ENCODE measurements around the gene CXXC4.

DNA sequence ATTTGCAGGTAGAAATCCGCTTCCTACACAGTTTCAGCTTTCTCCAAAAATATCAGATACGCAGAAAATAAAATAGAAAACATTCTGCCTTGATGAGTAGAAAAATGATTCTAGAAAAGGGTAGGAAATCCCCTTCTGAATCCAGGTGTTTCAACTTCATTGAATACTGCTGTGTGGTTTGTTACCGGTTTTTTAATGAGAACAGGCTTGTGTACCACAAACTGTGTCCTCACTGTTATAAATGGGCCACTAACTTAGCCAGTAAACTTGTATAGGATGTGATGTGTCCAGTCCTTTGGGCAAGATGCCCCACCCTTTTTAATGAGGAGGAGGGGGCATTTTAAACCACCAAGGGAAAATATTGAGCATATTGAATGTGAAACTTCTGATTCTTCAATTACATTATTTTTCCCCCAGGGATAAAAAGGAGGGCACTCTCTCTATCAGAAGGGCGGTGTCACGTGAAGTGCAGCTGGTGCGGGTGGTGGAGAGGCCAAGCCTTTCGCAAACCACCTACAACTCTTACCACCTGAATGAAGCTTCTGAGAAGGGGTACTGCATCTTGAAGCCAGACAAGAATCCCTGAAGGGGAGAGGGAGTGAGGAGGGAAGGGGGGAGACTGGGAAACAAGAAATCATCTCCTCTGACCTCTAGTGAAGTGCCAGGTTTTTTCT, 4.5 kb downstream of the CXXC4 start:
- TF ChIP-seq CHD2 (IDR thresholded peaks at IDR 0.05; ENCODE audit: low read length, partially characterized antibody) = no peak
- TF ChIP-seq MAFK (IDR thresholded peaks at IDR 0.05; ENCODE audit: partially characterized antibody) = no peak
- TF ChIP-seq HDAC2 (IDR thresholded peaks at IDR 0.05) = no peak
- TF ChIP-seq CTCF (IDR thresholded peaks at IDR 0.05) = no peak
- no peak for TF ChIP-seq MAX (IDR thresholded peaks at IDR 0.05)
- TF ChIP-seq POLR2A (IDR thresholded peaks at IDR 0.05; ENCODE audit: low read length) = no peak
- TF ChIP-seq EHMT2 (IDR thresholded peaks at IDR 0.05; ENCODE audit: low read depth) = no peak
- TF ChIP-seq SREBF2 (IDR thresholded peaks at IDR 0.05) = no peak
- no peak for TF ChIP-seq MAZ (IDR thresholded peaks at IDR 0.05; ENCODE audit: borderline replicate concordance, low read depth, low read length)
- TF ChIP-seq, protein P1, sequence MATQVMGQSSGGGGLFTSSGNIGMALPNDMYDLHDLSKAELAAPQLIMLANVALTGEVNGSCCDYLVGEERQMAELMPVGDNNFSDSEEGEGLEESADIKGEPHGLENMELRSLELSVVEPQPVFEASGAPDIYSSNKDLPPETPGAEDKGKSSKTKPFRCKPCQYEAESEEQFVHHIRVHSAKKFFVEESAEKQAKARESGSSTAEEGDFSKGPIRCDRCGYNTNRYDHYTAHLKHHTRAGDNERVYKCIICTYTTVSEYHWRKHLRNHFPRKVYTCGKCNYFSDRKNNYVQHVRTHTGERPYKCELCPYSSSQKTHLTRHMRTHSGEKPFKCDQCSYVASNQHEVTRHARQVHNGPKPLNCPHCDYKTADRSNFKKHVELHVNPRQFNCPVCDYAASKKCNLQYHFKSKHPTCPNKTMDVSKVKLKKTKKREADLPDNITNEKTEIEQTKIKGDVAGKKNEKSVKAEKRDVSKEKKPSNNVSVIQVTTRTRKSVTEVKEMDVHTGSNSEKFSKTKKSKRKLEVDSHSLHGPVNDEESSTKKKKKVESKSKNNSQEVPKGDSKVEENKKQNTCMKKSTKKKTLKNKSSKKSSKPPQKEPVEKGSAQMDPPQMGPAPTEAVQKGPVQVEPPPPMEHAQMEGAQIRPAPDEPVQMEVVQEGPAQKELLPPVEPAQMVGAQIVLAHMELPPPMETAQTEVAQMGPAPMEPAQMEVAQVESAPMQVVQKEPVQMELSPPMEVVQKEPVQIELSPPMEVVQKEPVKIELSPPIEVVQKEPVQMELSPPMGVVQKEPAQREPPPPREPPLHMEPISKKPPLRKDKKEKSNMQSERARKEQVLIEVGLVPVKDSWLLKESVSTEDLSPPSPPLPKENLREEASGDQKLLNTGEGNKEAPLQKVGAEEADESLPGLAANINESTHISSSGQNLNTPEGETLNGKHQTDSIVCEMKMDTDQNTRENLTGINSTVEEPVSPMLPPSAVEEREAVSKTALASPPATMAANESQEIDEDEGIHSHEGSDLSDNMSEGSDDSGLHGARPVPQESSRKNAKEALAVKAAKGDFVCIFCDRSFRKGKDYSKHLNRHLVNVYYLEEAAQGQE (IDR thresholded peaks at IDR 0.05) = no peak
- TF ChIP-seq HES2 (IDR thresholded peaks at IDR 0.05) = no peak
- no peak for TF ChIP-seq ZNF302 (CRISPR knock-in tag; IDR thresholded peaks at IDR 0.05)
